GM19452 (cell line): ENCODE results near the gene GPR157.
"Not testable (repeated sequence)": the region's sequence is repeated elsewhere in the genome, so short reads cannot be mapped to it uniquely, and the experiment has no call there.

ENCODE experiments used
- ATAC-seq: cut with Tn5 transposase; IDR thresholded peaks from one replicate; pipeline ENCODE4 v1.9.1; 2021; ENCODE audit not compliant: unreplicated experiment

GPR157 gene, protein sequence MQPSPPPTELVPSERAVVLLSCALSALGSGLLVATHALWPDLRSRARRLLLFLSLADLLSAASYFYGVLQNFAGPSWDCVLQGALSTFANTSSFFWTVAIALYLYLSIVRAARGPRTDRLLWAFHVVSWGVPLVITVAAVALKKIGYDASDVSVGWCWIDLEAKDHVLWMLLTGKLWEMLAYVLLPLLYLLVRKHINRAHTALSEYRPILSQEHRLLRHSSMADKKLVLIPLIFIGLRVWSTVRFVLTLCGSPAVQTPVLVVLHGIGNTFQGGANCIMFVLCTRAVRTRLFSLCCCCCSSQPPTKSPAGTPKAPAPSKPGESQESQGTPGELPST

DNA sequence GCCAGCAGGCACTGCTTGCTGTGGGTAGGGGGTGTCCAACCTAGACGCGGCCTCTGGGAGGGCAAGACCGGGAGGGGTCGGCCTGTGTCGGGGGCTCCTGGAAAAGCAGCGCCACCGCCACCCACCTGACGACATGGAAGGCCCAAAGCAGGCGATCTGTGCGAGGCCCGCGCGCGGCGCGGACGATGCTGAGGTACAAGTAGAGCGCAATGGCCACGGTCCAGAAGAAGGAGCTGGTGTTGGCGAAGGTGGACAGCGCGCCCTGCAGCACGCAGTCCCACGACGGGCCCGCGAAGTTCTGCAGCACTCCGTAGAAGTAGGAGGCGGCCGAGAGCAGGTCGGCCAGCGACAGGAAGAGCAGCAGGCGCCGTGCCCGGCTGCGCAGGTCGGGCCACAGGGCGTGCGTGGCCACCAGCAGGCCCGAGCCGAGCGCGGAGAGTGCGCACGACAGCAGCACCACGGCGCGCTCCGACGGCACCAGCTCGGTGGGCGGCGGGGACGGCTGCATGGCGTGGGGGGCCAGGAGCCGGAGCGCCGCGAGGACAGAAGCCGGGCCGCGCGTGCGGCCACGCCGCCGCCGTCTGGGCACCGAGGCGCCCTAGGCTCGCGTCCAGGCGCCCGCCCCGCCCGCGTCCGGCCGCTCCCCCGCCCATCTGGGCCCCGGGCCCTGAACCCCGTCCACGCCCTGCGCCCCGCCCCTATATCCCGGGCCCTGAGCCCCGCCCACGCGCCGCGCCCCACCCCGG, at the start of gene GPR157:
Gene GPR157 (minus strand): TSS at position 583 of the 746 bp plus-strand sequence. CDS start 75 bp downstream, at position 508.
- ATAC-seq = peak; percentile 66

DNA sequence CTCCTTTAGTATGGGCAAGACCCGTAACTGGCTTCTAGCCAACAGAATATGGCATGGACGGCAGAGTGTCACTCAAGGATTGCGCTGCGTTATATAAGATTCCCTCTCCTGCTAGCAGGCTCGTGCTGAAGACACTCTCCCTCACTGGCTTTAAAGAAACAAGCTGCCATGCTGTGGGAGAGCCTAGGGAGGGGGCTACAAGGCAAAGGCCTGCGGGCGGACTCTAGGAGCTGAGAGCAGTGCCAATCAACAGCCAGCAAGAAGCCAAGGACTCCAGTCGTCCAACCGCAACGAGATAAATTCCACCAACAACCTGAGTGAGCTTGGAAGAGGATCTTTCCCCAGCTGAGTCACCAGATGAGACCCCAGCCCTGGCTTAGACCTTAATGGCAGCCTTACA, 45.9 kb upstream of the GPR157 start:
- ATAC-seq = no peak

DNA sequence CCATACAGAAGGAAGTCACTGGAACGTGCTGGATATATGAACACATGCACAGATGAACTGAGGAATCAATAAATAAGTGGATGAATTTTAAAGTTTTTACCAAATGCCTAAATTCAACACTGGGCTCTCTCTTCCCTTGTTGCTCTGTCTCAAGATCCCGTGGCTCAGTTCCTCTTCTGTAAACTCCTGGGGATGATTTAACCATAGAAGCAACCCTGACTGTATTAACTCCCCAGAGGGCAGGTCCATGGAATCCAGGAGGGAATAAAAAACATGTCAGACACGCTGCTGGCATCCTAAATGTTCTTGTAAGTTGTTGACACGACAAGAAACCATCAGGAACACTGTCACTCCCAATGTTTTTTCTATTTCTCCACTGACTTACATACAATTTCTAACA, 45.3 kb upstream of the GPR157 start:
- ATAC-seq = no peak

DNA sequence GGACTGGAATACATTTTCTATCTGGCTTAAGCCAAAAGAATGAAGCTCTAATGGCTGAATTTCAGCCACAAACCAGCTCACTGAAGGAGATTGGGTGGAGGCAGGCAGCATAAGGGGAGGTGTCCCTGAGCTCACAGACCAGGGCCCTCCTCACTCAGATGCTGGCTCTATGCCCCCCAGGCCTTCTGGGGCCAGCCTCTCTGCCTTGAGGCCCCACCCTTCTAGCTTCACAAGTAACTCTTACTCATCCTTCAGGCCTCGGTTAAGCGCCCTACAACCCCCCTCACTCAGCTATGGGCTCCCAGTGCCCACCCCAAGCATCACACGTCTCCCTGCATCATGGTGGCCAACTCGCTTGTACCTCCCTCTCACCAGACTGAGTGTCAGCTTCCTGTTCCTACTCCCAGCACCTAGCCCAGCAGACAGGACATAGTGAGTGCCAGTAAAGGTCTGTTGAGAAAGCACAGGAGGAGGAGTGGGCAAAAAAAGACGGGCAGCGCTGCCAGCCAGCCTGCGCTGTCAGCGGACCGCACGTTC, 40.8 kb upstream of the GPR157 start:
- ATAC-seq = no peak

DNA sequence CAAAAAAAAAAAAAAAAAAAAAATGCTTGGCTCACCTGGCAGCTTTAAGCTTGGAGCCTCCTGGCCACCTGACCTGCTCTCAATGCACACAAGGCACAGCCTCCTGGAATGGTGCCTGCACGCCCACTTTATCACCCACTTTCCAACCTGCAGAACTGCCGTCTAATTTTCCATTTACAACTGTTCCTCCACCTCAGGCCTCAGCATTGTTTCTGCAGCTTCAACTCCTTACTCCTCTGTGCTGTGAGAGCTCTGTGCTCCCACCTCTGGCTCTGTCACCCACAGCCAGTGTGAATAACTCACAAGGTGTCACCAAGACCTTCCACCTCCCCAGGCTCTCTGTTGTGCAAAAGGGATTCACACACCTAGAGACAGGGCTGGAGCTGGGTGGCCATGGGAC, 38.7 kb upstream of the GPR157 start:
- ATAC-seq = no peak

DNA sequence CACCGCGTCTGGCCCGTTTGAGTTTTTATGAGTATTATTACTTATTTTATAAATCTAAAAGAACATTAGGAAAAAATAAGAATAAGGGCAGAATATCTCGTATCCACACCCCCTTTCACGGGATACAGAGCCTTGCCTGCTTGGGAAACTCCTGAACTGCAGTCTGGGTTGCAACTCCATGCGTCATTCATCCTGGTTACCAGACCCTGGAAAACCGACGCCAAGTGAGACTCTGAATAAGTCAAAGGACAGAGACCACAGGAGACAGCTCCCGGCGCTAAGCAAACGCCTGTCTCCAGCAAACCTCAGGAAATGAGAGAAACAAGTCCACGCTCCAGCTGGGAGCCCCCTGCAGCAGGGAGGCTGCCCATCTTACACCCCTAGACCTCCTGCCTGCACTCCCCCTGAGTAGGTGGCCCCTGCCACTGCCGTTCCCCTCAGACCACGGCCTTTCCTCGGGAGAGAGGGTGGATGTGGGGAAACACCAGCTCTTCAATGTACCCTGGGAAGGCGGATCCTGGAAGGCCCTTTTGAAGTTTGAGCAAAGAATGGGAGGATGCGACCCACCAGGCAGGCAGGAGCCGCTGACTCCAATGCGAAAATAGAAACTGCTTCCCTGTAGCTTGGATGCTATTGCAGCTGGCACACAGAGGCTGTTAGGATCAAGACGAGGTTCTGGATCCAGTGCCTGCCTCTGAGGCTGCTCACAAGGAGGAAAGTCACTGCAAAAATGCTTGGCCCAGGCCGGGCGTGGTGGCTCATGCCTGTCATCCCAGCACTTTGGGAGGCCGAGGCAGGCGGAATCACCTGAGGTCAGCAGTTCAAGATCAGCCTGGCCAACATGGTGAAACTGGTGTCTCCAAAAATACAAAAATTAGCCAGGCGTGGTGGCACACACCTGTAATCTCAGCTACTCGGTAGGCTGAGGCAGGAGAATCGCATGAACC, 37.7 kb upstream of the GPR157 start:
- no peak for ATAC-seq

DNA sequence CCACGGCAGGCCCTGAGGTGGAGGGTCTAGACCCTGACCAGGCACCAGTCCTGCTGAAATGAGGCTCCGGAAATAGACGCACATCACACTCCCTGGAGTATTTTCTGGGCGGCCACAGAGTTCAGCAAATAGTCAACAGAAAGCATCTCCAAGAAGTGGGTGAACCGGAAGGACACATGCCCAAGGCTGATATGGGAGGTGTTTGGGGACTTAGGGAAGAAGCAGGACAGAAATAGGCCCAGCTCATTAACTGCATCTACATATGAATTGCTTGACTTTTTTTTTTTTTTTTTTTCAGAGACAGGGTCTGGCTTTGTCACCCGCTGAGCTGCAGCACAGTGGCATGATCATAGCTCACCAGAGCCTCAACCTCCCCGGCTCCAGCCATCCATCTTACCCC, 36.5 kb upstream of the GPR157 start:
- no peak for ATAC-seq

DNA sequence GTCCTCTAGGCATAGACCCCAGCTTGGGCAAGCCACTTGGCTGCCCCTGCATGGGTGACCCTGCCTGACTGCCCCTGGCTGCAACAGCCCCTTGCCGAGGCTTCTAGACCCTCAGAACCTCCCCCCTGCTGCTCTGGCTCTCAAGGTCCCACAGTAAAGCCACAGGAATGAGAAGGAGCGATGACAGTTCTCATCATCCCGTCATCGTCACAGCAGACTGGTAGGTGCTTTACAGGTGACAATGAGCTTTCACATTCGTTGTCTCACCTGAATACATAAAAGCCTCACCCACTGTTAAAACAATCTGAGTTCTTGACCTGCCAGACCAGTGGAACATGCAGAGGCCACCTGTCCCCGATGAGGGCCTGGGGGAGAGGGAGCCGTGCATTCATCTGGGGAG, 36.0 kb upstream of the GPR157 start:
- no peak for ATAC-seq

DNA sequence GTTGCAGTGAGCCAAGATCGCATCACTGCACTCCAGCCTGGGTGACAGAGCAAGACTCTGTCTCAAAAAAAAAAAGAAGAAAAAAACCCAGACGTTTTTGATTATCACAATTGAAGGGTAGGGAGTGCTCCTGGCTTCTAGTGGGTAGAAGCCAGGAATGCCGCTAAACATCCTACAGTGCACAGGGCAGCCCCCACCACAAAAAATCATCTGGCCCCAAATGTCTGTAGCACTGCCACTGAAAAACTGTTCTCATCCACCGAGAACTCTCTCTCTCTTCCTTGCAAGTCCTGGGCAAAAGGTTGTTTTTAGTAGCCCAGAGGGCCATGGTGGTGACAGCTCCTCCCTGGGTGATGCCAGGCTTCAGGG, 35.6 kb upstream of the GPR157 start:
- no peak for ATAC-seq

DNA sequence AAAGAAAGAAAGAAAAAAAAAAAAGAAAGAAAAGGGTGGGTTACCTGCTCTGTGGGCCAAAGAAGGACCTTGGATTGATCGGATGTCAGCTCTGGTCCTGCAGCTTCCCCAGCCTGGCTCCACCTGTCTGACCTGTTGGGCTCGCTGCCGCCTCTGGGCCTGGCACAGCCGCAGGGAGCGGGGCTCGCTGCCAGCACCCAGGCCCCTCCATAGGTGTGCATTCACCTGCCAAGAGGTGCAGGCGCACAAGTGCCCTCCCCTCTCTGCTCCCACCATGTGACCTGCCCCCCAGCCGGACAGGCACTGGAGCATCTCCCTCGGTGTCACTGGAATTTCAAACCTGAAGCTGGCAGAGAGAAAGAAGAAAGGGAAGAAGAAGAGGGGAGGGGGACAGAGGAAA, 33.1 kb upstream of the GPR157 start:
- ATAC-seq = no peak

DNA sequence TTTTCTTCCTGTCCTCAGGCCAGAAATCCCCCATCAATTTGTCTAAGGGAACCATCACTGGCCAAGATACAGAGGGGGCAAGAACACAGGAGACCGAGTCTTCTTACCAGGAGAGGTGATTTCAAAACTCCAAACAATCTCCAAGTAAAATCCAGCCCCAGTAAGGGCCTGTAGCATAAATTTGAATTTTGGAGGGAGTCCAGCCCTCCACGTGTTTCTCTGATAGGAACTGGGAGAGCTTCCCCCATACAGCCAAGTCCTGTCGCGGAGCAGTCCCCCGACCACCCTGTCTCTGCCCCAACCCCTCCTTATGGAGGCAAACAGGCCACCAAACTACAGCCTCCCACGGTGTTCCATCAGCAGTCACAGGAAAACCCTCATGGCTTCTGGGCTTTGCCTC, 32.4 kb upstream of the GPR157 start:
- no peak for ATAC-seq

DNA sequence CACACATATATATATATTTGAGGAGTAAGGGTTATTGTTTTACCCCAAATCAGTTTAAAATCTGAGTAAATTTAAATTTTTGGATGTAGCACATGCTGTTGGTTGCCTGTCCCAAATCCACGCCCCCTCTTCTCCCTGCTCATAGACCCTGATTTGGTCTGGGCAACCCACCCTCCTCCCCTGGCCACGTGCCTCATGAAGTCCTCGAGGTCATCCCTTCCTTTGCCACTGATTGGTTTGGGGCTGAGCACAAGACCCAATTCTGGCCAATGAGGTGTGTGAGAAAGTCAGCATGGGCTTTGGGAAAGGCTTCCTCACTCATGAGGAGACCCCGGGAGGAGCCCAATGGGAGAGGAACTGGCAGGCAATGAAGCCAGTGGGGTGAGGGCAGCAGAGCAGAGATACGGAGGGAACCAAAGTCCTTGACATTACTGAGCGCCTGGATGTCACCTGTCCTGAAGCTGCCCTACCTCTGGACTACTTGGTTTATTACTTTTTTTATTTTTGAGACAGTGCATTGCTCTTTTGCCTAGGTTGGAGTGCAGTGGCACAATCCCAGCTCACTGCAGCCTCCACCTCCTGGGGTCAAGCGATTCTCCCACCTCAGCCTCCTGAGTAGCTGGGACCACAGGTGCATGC, 31.3 kb upstream of the GPR157 start:
- ATAC-seq = no peak

DNA sequence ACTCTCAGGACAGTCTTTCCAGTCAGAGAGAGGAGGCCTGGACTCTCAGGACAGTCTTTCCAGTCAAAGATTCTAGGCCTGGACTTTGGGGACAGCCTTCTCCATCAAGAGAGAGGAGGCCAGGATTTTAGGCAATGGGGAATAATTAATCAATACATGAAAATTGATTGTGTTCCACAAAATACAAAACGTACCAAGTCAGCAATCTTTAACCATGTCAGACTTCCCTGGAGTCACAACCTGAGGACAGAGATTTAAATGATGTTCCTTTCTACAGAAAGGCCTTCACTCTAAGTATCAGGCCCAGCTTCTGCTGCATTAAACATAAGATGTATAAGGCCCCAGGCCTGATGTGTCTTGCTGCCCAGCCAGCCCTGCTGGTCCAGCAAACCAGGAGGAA, 27.0 kb upstream of the GPR157 start:
- ATAC-seq = no peak

DNA sequence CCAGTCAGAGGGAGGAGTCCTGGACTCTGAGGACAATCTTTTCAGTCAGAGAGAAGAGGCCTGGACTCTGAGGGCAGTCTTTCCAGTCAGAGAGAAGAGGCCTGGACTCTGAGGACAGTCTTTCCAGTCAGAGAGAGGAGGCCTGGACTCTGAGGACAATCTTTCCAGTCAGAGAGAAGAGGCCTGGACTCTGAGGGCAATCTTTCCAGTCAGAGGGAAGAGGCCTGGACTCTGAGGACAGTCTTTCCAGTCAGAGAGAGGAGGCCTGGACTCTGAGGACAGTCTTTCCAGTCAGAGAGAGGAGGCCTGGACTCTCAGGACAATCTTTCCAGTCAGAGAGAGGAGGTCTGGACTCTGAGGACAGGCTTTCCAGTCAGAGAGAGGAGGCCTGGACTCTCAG, 26.5 kb upstream of the GPR157 start:
- not testable (repeated sequence) for ATAC-seq

DNA sequence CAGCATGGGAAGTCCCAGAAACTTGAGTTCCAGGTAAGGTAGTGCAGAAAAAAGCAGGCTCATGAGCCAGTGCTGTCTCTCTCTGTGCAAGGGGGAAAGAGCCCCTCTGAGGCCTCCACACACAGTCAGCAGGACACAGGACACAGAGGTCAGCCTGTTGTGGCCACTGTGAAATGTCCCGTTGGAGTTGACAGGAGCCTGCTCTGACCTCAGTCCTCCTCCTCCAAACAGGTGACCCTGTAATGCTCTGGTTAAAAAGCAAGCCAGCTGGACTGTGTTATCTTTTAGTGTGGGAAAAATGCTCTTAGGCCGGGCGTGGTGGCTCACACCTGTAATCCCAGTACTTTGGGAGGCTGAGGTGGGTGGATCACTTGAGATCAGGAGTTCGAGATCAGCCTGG, 24.2 kb upstream of the GPR157 start:
- ATAC-seq = no peak

DNA sequence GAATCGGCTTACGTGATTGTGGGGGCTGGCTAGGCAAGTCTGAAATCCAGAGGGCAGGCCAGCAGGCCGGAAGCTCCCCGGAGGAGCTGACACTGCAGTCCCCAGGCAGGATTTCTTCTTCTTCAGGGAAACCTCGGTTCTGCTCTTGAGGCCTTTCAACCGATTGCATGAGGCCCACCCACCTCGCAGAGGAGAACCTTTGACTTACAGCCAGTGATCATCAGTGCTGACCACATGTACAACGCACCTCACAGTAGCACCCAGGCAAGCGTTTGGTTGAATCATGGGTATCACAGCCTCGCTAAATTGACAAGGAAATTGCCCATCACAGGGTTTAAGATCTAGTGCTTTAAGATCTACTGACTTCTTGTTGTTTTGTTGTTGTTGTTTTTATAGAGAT, 23.6 kb upstream of the GPR157 start:
- no peak for ATAC-seq

DNA sequence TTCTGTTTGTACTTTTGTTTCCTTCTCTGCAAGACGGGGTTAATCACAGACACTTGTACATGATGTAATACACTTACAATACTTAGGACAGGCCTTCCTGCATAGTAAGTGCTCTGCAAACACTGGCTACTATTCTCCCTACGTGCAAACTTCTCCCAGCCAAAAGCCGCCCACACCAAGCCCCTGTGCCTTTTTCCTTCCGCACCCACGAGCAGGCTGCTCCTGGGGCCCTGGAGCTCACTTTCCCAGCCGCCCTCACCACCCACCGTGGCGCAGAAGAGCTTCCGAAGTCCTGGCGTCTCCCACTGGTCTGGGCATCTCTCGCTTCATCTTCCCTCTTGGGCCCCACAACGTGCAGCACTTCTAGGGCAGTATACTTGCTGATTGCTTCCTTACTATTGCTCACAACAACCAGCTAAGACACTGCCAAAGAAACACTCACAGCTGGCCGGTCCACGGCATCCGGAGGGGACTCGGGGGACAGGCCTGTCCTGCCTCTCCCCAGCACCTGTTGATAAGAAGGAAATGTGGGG, 22.5 kb upstream of the GPR157 start:
- no peak for ATAC-seq

DNA sequence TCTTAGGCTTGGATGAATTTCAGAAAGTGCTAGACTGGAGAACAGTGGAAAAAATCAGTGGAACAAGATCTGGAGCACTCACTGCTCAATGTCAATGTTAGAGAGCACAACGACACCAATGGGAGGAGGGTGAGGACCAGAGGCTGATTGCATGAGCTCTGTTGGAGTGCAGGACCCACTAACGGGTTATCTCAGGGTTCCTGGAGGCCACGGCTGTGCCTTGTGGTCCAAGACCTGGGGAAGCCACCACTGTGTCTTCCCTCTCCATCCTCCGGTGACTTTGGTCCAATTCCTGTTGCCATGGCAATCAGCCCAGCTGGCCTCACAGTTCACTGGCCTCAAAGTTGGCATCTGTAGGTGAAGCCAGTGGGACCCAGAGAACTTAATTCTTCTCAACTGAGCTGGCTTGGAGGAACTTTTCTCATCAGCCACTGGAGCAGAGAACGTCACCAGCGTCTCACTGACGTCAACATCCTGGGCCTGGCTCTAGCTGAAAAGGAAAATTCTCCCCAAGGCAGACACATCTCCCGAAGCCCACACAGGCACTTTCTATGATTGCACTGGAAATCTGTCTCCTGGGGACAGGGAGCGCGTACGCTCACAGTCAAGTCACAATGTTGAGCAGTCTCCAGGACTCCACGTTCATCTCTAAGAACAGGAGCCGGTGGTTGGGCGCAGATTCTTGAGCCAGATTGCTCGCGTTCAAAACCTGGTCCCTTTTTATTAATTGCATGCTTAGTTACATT, 21.9 kb upstream of the GPR157 start:
- ATAC-seq = no peak

DNA sequence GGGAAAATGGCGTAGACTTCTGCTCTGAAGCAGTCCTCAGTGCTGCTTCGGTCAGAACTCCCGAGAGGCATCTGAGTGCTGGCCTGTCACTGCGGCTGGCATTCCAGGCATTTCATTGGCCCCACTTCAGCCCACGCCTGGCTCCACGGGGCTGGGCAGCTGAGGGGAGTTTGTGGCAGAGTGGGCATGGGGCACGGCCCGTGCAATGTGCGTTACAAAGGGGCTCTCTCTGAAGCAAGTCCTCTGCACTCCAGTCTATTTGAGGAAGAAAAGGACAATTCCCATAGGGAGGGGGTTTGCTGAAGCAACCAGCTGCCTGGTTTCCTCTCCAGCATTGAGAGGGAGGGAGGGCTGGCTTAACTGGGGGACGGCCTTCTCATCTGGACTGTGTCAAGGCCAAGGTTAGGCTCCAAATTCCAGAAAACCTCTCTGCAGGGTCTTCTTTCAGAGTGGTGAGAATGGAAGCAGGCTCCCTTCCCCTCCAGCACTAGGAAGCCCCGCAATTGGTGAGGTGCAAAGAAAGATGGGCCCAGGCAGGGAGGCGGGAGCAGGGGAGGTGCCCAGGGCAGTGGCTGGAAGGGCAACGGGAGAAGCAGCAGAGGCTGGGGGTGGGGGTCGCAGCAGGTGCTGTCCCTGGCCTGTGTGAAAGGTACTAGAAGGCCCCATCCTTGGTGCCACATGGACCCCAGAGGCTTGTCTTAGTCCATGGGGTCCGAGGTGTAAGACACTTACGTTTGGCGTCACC, 21.1 kb upstream of the GPR157 start:
- ATAC-seq = no peak
